Activated T-cell treated with anti-CD3 and anti-CD28 coated beads for 4 hours (primary cell): ENCODE data around the gene RPS6KC1.
"Not testable (repeated sequence)": the region's sequence is repeated elsewhere in the genome, so short reads cannot be mapped to it uniquely, and the experiment has no call there.

Experiments
- DNase-seq: peaks from one replicate; pipeline ENCODE4 v3.0.0-alpha.2; 2020

RPS6KC1 gene

GRCh38 chr1:213163278-213163711 is 112.3 kb downstream of the RPS6KC1 start:
- DNase-seq, result no peak

- no peak for DNase-seq
Measured at GRCh38 chr1:213164561-213164960, 113.5 kb downstream of the RPS6KC1 start.

GRCh38 chr1:213166852-213167251 is 115.8 kb downstream of the RPS6KC1 start:
- DNase-seq, result no peak

- DNase-seq, result no peak
Measured at GRCh38 chr1:213171711-213172110, 120.7 kb downstream of the RPS6KC1 start.

- DNase-seq, result no peak
Measured at GRCh38 chr1:213176341-213176740, 125.3 kb downstream of the RPS6KC1 start.

GRCh38 chr1:213179784-213180183 is 128.7 kb downstream of the RPS6KC1 start:
- no peak for DNase-seq

- DNase-seq, result no peak
Measured at GRCh38 chr1:213180833-213181232, 129.8 kb downstream of the RPS6KC1 start.

- DNase-seq, result no peak
Measured at GRCh38 chr1:213183036-213183672, 132.1 kb downstream of the RPS6KC1 start.

- no peak for DNase-seq
Measured at GRCh38 chr1:213186168-213186567, 135.1 kb downstream of the RPS6KC1 start.

- DNase-seq, result no peak
Measured at GRCh38 chr1:213192026-213192425, 141.0 kb downstream of the RPS6KC1 start.

GRCh38 chr1:213194383-213194782 is 143.3 kb downstream of the RPS6KC1 start:
- DNase-seq, result no peak

- no peak for DNase-seq
Measured at GRCh38 chr1:213194855-213195254, 143.8 kb downstream of the RPS6KC1 start.

- DNase-seq, result not testable (repeated sequence)
Measured at GRCh38 chr1:213196328-213197054, 145.4 kb downstream of the RPS6KC1 start.

GRCh38 chr1:213200630-213201029 is 149.6 kb downstream of the RPS6KC1 start:
- DNase-seq, result no peak

GRCh38 chr1:213201380-213202155 is 150.5 kb downstream of the RPS6KC1 start:
- DNase-seq, result no peak

- DNase-seq, result no peak
Measured at GRCh38 chr1:213211201-213211600, 160.2 kb downstream of the RPS6KC1 start.

- not testable (repeated sequence) for DNase-seq
Measured at GRCh38 chr1:213219076-213219475, 168.0 kb downstream of the RPS6KC1 start.

- no peak for DNase-seq
Measured at GRCh38 chr1:213221209-213221608, 170.2 kb downstream of the RPS6KC1 start.

- DNase-seq, result no peak
Measured at GRCh38 chr1:213227458-213227857, 176.4 kb downstream of the RPS6KC1 start.

GRCh38 chr1:213231795-213232231 is 180.8 kb downstream of the RPS6KC1 start:
- no peak for DNase-seq

GRCh38 chr1:213242883-213243282 is 191.8 kb downstream of the RPS6KC1 start:
- DNase-seq, result no peak

- DNase-seq, result no peak
Measured at GRCh38 chr1:213244664-213245091, 193.6 kb downstream of the RPS6KC1 start.

GRCh38 chr1:213245260-213245910 is 194.3 kb downstream of the RPS6KC1 start:
- DNase-seq, result no peak
